Activated naive CD4-positive, alpha-beta T cell treated with Interleukin-2 at 50 U/mL for 16 hours (primary cell): ENCODE data around the gene PRR35.

Experiments used
- DNase-seq: peaks from one replicate; pipeline ENCODE4 v3.0.0-alpha.2; 2020

PRR35 gene

GRCh38 chr16:565419-566330 is 5.5 kb downstream of the PRR35 start:
- DNase-seq = no peak

GRCh38 chr16:566475-567372 is 6.5 kb downstream of the PRR35 start, which contains the start of gene NHLRC4:
NHLRC4 (plus strand) TSS chr16:567005; CDS start chr16:568048, 1,043 bp downstream.
- peak; percentile 37 for DNase-seq

- no peak for DNase-seq
Measured at GRCh38 chr16:567373-568256, 7.4 kb downstream of the PRR35 start.

- no peak for DNase-seq
Measured at GRCh38 chr16:568401-569258, 8.4 kb downstream of the PRR35 start.

GRCh38 chr16:569445-570254 is 9.5 kb downstream of the PRR35 start, which contains the start of gene PIGQ:
PIGQ (plus strand) TSS chr16:569968; CDS start chr16:574075, 4,107 bp downstream.
- DNase-seq = peak; percentile 69

- no peak for DNase-seq
Measured at GRCh38 chr16:572865-573650, 12.9 kb downstream of the PRR35 start.

- DNase-seq = no peak
Measured at GRCh38 chr16:574021-574760, 14.0 kb downstream of the PRR35 start.

- DNase-seq = no peak
Measured at GRCh38 chr16:575354-576196, 15.4 kb downstream of the PRR35 start.

GRCh38 chr16:576197-576822 is 16.1 kb downstream of the PRR35 start:
- no peak for DNase-seq

GRCh38 chr16:576823-577201 is 16.6 kb downstream of the PRR35 start:
- DNase-seq = no peak

- no peak for DNase-seq
Measured at GRCh38 chr16:577796-578195, 17.6 kb downstream of the PRR35 start.

- DNase-seq = no peak
Measured at GRCh38 chr16:578232-578869, 18.2 kb downstream of the PRR35 start.

GRCh38 chr16:578870-579405 is 18.7 kb downstream of the PRR35 start:
- DNase-seq = peak; percentile 72

- no peak for DNase-seq
Measured at GRCh38 chr16:580141-580945, 20.1 kb downstream of the PRR35 start.

- DNase-seq = no peak
Measured at GRCh38 chr16:580946-581498, 20.8 kb downstream of the PRR35 start.
